H1 (cell line): ENCODE measurements around the gene ANKRD11. TPM values are rescaled to one million over a fixed set of nuclear protein-coding genes. Genes with fewer than 3 reads are reported as not detected.

Experiments used
- CEBPB ChIP-seq: IDR thresholded peaks from 2 replicates; pipeline ENCODE4 v1.6.1; 2012; ENCODE audit warnings: low read depth, low read length
- EZH2 ChIP-seq: fragments of 200-600 bp; sonication (generic); IDR thresholded peaks from 2 replicates; pipeline ENCODE4 v1.7.1; 2012; ENCODE audit warnings: low read depth, mild to moderate bottlenecking, moderate library complexity, low read length, inconsistent platforms; ENCODE audit not compliant: severe bottlenecking
- MAFK ChIP-seq: IDR thresholded peaks from 2 replicates; pipeline ENCODE4 v1.6.1; 2012; ENCODE audit warnings: low read depth, mild to moderate bottlenecking, improper control_type of control experiment, low read length
- USF2 ChIP-seq: IDR thresholded peaks from 2 replicates; pipeline ENCODE4 v1.6.1; 2011; ENCODE audit warnings: low read length, improper control_type of control experiment
- polyA plus RNA-seq, 7 experiments: library from polyadenylated mRNA; depleted of rRNA in 3 of 7; stranded (reverse) in 5 of 7; unstranded in 2 of 7; fragments of >200 nt in 5 of 7; fragments of 200-250 nt in 2 of 7; gene quantifications; 1 replicate in 5 of 7; 2 replicates in 1 of 7; 4 replicates in 1 of 7; pipeline versions ENCODE4 v1.2.1 to v1.2.3, GENCODE V29; 2011 to 2013; ENCODE audit warnings: missing spikeins in 2 of 7, mixed read lengths in 2 of 7
- total RNA-seq: library from RNA; stranded (reverse); fragmentation: NEBNext Ultra II Directional; extraction: Animal tissue kit (Norgen Biotek cat#: 25700); gene quantifications from 2 replicates; pipeline ENCODE4 v1.2.1, GENCODE V29; 2021

Gene ANKRD11
- total and polyA plus RNA-seq, 2 of the 8 experiments (the other 6 are each of a cell fraction or from before 2014, with no cell fraction given) = 46.5 to 142 TPM

GRCh38 chr16:89344458-89344834 lies 145.9 kb downstream of the ANKRD11 start (continued):
- TF ChIP-seq USF2 (no peak), EZH2 (no peak), MAFK (no peak), CEBPB (no peak)
- TF ChIP-seq, all 59 proteins: peak for 0
